T1000 (cell line): ENCODE data around the gene LPO.

ENCODE experiments used
- DNase-seq: peaks from one replicate; lab custom pipeline; 2025; ENCODE audit warnings: mixed read lengths; lab: John Stamatoyannopoulos, UW

The LPO gene

DNA sequence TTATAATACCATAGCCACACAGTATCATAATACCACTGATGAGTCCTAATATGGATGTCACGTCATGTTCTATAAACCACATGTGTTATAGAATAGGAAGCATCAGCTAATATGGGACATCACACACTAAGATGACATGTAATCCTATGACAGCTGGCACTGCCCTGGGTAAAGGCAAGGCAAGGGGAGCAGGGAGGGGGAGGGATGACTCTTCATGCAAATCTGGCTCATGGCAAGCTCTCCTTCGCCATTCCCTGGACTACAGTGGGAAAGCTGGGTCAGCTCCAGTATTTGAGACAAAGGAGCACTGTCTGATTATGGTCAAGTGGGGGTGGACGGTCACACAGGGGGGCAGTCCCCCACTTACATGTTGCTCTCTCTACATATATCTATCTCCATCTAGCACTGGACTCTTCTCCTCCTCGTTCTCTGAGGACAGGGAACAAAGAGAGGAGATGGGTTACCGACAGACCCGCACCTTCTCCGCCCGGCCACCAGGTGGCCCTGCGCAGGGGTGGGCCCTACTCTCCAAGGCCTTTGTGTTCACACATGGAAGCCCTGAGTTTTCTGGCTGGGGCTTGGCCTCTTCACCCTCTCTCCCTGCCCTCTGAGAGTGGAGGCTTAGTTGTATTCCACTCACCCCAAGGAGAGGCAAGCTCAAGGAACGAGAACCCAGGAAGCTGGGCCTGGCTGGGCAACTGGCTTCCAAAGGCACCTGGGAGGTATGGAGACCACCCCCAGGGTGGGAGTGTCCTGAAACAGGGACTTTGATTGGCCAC is 65.8 kb downstream of the LPO start:
- DNase-seq: no peak

DNA sequence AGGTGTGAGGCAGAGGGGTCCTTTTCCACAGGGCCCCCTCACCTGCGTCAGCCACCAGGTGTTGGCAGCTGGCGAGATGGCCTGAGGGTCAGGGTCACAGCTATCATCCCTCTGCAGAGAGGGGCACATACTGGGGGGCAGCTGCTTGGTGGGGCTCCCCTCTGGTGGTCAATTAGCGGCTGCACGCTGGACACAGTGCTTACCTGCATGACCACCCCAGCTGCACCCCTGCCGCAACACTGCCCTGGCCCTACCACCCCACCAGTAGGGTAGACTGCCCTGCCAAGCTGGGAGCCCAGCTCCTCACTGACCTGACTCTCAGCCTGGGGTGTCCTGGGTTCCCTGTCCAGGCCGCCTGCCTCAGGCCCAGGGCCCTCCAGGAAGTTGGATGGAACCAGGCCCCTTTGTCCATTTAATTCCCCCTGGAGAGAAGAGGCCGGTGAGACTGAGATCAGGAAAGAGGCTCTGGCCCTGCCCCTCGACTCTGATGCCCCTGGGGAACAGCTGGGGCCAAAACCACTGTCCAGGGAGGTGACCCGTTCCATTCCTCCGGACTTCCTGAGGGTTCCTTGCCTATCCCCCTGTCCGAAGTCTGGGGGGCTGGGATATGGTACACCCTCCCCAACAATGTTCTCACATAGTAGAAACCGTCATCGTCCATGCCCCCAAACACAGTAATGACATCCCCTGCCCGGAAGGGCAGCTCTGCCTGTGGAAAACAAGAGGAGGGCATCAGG is 66.5 kb downstream of the LPO start:
- peak; percentile 3 for DNase-seq

DNA sequence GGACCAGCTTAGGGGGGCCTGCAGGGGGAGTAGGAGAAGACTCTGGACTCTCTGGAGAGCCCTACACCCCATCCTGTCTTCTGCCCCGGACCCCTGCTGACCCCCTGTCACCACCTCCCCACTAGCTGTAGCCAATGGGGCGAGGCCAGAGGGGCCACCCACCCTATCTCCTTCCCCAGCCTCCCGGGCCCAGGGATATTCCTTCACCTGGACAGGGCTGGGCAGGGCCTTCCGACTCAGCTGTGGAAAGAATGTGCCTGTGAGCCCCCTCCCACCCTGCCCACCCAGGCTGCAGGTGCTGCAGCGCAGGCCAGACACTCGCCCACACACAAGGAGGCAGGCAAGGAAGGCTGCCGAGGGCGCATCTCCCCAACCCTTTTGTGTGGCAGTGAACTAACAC is 67.2 kb downstream of the LPO start:
- DNase-seq: no peak

DNA sequence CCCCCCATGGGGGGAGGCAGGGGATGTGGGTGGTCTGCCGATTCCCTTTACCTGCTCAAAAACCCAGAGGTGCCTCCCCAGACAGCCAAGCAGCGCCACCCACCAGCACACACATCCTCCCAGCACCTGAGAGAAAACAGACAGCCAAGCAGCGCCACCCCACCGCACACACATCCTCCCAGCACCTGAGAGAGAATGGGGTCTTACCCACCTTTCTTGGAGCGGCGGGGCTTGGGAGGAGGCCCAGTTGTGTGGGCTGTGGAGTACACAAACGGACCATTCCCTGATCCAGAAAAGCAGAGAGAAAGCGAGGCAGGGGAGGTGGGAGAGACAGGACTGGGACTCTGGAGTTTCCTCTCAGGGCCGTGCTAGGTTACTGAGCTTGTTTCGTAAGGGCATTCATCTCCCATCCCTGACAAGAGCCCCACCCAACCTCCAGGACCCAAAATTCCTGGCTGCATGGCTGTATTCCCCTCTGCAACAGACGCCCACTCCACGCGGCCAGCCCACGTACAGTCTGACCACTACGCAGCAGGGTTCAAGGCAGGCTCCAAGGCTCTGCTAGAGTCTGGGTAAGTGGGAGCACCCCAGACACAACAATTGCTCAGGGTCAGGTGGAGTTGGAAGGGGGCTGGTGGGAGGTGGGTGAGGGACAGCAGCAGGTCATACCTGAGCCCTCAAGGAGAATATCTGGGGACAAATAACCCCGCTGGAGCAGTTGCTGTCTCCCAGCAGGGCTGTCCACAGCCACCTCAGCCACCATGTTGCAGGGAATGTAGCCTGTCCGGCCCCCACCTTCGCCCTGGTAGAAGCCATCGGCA is 68.0 kb downstream of the LPO start:
- no peak for DNase-seq

DNA sequence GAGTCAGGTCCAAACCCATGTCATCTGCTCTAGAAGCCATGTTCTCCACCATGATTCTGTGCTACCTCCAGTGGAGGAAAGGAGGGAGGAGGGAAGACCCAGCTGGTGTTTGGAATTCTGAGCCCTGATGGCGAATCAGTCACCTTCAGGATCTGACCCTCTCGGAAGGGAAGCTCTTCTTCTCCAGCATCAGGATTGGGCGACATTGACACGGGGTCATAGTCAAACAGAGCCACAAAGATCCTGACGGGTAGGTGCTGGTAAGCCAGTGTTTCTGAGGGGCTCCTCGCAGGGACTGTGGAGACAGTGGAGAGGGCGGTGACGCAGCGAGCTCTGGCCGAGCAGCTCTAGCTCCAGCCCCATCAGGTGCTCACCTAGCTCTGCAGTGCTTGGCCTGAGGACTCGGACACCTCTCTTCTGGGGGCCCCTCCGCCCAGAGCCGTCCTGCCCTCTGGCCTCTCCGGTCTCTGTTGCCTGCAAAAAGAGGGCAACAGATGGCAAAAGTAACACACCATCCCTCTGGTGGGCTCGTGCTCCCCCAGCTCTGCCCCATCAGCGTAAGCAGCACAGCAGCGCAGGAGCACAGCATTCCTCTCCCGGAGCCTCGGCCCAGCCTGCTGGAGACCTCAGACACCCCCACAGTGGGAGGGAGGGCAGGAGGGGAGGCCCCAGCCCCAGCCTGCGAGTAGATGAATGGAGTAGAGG is 69.2 kb downstream of the LPO start:
- no peak for DNase-seq

DNA sequence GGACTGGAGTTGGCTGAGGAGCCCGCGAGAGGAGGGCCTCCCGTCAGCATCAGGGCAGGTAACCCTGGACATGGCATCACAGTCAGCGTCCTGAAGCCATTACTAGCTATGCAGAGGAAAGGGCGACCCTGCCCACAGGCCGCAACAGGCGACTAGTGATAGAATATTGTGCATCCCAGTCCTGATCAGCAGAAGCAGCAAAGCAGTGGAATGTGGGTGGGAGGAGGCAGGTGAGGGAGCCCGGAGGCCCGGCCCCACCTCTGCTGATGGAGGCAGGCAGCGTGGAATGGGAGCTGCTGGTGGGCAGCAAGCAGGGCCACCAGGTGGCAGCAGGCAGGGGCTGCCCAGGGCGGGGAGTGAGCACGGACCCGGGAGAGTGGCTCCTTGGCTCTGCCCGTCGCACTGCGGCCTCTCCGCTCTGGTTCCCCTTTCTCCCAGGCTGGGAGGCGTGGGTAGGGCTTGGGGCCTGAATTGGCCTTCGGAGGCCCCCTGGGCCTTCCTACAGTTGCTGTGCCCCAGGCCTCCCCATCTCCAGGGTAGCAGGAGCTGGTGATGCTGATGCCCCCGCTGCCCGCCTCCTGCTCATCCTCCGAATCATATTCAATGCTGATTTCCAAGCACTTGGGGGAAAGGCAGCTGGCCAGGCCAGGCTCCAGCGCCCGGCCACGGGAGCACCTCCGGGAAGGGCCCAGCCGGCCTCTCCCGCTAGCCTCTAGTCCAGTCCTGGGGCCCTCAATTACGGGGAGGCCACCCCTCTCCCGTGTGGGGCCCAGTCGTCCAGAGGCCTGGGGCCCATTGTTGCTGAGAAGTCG is 70.0 kb downstream of the LPO start:
- no peak for DNase-seq

DNA sequence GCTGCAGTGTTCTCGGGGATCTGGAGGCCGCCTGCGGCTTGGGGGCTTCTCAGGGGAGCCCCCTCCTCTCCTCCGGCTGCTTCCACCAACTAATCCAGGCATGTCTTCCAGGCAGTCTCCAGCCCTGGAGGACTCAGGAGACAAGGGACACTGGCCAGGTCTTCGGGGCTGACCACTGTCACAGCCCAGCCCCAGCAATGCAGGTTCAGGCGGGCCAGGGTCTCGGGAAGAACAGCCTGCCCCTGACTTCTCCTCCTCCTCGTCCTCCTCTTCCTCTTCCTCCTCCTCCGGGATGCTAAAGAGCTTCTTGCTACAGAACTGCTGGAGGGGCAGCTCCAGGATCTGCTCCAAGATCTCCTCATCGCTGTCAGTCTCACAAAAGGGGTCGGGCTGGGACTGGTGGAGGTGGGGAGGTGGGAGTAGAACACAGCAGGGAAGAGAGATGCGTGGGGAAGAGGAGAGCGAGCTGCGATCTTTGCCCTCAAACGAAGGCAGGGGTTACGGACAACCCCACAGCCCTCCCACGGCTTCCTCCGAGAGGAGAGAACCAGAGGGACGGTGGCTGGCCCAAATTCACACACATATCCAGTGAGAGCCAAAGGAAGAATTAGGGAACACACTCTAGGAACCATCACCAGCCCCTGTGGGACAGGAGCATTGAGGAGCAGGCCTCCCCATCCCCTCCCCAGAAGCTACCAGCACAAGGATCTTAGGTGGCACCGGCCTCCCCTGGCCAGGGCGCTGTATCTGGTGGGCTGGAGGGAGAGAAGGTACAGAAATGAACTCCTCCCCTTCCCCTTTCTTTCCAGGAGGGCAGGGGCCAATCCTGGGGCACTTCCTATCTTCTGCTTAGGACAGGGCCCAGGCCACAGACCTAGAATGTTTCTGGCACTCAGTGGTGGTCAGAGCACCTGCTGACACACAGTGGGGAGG is 70.9 kb downstream of the LPO start:
- no peak for DNase-seq

DNA sequence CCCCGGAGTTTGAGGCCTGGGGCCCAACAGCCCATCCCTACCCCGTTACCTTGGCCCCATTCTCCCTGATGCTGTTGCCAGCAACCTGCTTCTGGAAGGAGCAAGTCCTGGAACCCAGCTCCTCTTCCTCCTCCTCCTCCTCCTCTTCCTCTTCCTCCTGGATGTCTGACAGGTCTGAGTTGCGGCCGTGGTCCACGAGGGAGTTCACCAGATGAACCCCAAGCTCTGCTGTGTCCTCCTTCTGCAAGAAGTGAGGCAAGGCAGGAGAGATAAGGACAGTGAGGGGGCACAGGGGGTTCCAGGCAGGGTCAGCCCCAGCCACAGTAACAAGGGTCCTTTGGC is 71.5 kb downstream of the LPO start:
- DNase-seq: no peak

DNA sequence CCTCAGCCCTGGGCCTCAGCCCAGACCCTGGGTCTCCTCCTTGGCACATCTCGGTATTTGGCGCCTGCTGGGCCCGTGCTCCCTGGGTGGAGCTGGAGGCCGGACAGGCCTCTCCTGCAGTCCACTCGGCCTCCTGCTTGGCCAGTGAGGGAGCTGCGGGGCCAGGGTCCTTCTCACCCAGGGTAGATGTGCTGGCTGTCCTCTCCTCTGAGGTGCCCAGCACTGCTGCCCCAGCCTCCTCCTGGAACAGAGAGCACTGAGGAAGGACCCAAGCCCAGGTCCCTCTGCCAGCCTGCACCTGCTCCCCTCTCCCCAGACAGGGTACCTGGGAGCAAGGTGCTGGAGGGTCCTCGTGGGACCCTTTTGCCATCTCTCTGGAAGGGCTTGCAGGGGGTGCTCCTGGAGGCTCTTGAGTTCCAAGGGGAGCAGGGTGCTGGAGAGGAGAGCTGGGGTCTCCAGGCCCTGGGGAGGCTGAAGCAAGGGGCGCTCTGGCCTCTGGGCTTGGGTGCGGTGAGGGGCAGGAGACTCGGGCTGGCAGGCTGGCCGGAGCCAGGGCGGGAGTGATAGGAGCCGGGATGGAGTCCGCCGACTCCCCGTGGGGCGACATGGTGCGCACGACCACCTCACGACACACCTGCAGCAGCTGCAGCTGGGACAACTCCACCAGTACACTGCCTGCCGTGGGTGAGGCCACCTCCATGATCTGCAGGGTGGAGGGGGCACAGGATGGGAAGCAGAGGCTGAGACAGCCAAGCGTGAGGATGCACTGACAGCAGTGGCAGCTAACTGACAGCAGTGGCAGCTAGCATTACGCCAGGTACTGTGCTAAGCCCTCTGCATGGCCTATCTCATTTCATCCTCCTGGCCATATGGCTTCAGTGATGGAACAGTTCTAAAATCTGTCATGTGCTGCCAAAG is 72.4 kb downstream of the LPO start:
- DNase-seq: no peak

DNA sequence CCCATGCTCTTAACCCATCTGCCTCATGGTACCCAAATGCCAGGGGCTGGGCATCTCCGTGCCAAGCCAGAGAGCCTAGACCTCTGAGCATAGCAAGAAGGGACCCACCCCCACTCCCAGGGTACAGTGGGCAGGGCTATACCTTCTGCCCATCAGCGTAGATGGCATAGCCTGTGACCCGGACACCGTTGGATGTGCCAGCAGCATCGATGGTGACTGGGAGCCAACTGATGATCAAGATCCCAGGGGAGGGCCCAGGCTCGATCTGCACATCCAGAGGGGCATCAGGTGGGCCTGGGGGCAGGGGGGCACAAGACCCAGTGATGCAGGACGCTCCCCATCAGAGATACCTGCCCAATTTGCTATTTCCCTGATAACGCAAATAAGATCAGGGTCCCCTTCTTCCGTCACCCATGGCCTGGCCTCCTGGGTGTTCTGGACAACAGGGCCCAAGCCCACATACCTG is 73.1 kb downstream of the LPO start:
- DNase-seq: no peak

DNA sequence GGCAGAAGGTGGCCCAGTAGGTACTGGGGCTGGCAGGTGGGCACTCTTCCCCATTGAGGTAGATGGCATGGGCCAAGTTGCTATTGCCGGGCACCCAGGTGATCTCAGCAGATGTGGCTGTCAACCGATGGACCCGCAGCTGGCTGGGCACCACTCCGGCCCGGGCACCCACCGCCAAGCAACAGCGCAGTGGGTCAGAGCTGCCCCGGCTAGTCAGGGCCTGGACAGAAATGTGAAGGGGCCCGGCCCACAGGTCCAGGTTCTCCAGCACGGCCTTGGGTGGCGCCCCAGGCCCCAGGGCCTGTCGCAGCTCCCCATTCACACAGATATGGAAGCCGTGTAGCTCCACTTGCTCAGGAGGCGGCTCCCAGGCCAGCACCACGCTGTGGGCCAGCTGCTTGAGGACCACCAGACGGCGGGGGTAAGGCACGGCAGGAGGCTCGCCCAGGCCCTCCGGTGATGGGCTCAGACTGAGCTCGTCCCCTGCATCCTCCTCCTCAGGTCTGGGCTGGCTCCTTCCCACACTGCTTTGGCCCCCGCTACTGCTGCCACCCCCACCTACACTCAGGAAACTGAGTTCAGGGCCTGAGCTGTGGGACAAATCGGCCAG is 73.7 kb downstream of the LPO start:
- DNase-seq: no peak

DNA sequence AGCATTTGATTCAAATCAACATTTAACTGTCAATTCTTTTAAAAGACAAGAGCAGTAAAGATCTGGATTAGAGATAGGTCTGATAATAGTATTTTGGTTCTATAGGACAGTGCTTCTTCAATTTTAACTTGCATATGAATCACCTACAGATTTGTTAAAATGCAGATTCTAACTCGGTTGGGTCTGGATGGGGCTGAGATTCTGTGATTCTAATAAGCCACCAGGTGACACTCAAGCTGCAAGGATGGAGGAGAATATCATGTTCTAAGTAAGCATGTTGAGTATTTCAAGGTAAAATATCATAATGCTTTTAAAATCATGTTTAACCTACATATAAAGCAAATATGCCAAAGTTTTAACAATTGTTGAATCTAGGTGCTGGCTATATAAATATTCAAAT is 74.4 kb downstream of the LPO start:
- no peak for DNase-seq

DNA sequence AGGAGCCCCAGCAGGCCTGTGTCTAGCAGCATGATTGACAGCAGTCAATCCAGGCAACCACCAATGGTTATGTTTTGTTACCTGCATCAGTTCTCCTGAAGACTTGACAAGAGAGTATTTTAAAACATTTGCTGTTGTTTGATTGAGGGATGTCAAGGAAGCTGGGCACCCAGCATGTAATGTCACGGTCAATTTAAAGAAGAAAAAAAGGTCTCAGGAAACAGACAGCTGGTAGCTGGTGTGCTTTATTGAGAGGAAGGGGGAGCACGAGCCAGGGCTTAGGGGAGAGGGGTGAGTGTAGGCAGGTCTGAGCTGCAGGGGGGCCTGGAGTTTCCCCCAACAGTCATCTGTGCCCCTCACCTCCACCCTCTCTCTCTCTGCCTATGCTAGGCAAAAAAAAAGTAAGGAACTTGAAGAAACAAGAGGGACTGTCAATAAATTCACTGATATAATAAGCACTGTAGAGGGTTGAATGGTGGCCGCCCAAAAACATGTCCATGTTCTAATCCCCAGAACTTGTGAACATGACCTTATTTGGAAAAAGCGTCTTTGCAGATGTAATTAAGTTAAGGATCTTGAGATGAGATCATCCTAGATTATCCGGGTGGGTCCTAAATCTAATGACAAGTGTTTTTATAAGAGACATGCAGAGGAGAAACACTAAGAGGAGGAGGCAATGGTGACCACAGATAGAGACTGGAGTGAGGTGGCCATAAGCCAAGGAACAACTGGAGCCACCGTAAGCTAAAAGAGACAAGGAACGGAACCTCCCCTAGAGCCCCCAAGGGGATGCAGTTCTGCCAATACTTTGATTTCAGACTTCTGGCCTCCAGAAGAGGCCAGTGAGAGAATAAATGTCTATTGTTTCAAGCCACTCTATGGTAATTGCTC is 75.7 kb downstream of the LPO start:
- no peak for DNase-seq

DNA sequence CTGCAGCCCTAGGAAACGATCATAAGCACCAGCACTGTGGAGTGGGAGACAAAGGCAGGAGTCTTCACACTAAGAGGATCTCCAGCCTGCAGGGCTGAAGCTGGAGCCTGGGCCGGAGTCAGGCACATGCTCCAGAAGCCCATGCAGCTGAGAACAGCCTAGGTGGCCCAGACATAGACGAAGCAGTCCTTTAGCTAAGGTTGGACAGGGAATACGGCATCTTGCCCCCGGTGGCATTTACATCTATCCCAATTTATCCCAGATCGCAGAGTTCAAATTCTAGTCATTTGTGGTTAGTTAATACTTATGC is 76.3 kb downstream of the LPO start:
- DNase-seq: no peak

DNA sequence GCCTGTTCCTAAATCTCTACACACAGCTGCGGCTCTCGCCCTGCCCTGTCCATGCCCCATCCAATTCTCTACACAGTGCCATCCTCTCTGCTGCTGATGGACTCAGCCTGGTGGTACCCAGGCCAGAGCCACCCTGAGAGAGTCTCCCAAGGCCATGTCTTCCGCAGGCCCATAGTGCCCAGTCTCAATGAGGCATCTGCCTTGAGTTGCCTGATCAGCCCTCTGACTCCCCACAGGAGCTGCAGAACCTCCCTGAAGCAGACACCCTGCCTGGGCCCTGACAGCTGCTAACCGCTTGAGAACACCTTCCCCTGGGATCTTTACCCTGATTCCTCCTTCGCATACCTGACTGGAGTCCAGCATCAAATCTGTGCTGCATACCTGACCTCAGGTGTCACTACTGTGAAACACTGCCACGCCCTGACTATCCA is 76.9 kb downstream of the LPO start:
- no peak for DNase-seq

DNA sequence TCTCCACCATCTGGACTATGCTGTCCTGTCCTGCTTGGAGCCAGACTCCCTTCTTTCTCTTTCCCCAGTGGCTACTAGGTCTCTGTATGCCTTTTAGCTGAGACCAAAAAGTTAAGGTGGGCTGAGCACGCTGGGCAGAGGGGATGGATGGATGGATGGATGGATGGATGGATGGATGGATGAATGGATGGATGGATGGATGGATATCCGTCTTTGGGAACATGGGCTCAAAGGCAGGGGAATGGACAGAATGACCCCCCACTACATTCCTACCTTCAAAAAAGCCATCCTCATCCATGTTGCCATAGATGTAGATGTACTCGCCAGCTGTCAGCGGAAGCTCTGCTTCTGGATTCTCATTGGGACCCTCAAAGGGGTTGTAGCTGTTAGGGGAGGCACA is 77.4 kb downstream of the LPO start:
- DNase-seq: no peak

DNA sequence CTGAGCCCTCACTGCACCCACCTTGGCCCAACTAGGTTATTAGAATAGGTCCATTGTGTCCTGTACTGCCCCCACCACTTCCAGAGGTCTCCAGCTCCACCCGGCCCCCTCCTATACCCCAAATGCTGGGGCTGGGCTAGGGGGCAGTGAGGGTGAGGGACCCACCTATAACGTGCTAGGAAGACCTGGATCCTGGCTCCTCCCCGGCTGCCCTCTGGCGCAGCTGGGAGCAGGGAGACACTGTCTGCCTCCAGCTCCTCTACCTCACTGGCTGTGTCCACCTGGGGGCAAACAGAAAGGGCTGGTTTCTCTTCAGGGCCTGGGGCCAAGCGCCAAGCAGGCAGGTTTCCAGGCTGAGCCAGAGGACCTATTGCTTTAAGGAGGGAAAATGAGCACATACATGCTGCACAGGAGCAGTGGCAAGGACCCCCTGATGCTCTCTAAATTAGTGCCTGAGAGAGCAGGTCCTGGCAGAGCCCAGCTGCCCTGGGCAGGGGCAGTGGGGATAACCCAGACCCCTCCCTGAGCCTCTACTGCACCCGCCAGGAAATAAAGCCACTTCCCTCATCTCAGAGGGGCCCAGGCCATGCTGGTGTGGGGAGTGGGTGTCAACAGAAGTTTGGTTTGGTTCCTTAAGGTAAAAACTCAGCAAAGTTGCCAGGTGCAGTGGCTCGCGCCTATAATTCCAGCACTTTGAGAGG is 78.0 kb downstream of the LPO start:
- DNase-seq: no peak
